ENCODE measurements around the gene ZNF576.

DNA sequence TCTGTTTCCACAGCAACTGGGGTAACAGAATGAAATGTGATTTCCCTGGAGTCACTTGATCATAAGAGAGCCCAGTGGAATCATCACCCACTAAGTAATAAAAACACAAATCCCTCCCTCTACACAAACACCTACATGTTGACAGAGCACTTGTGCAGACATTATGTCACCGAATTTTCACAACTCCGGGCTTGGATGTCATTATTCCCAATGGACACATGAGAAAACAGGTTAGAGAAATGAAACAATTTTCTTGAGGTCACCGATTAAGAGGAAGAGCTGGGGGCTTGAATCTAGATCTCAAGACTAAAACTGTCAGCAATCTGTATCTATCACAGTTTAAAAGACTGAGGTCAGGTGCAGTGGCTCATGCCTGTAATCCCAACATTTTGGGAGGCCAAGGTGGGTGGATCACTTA, 24.2 kb upstream of the ZNF576 start:
- TF ChIP-seq, protein P1, sequence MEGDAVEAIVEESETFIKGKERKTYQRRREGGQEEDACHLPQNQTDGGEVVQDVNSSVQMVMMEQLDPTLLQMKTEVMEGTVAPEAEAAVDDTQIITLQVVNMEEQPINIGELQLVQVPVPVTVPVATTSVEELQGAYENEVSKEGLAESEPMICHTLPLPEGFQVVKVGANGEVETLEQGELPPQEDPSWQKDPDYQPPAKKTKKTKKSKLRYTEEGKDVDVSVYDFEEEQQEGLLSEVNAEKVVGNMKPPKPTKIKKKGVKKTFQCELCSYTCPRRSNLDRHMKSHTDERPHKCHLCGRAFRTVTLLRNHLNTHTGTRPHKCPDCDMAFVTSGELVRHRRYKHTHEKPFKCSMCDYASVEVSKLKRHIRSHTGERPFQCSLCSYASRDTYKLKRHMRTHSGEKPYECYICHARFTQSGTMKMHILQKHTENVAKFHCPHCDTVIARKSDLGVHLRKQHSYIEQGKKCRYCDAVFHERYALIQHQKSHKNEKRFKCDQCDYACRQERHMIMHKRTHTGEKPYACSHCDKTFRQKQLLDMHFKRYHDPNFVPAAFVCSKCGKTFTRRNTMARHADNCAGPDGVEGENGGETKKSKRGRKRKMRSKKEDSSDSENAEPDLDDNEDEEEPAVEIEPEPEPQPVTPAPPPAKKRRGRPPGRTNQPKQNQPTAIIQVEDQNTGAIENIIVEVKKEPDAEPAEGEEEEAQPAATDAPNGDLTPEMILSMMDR (IDR thresholded peaks at IDR 0.05) = no peak
- no peak for TF ChIP-seq EZH2 (IDR thresholded peaks at IDR 0.05; ENCODE audit: borderline replicate concordance, insufficient read depth, low read depth, low read length, poor library complexity, severe bottlenecking)
